ENCODE measurements around the gene TBC1D16.
"Not testable (repeated sequence)": the region's sequence is repeated elsewhere in the genome, so short reads cannot be mapped to it uniquely, and the experiment has no call there.

Gene TBC1D16

GRCh38 chr17:79911430-79912399 lies 124.0 kb downstream of the TBC1D16 start:
- no peak for DNase-seq

GRCh38 chr17:79910985-79911361 lies 124.7 kb downstream of the TBC1D16 start:
- no peak for DNase-seq

GRCh38 chr17:79909121-79909520 lies 126.6 kb downstream of the TBC1D16 start:
- DNase-seq, result no peak

DNA sequence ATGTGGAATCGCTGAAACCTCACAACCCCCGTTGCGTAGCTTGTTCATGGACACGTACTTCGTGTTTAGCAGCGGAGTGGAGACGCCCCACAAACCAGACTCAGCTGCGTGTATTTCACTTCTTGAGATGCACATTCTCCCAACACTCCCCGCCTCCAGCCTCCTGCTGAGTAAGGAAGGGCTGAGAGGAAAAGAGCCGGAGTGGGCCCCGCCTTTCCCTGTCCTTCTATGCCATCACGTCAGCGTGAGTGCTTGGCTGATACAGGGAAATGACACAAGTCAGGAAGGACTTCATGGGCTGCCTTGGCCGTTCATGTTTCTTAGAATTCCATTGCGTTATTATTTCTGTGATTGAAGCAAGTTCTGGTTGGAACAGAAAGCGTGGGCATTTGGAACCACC lies 127.8 kb downstream of the TBC1D16 start:
- DNase-seq, result no peak

DNA sequence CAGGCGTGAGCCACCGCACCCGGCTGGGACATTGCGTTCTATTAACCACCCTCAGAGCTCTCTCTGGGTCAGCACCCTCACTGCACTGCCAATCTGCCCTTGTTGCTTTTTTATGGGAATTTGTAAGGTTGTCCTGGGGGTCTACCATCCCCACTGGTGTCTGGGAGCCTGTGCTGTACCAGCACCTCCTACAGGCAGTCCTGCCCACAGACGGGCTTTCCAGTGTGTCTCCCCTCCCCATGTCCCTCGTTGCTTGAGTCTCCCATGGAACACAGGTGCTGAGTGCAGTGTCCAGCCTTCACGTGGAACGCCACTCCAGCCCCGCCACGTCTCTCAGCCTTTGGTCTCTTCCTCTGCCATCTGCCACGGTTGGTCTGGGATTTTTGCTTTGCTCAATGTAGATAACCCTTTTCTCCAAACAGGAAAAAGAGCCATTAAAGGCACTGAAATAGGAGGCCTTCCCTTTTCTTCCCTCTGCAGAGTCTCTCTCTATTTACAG lies 128.4 kb downstream of the TBC1D16 start:
- no peak for DNase-seq

DNA sequence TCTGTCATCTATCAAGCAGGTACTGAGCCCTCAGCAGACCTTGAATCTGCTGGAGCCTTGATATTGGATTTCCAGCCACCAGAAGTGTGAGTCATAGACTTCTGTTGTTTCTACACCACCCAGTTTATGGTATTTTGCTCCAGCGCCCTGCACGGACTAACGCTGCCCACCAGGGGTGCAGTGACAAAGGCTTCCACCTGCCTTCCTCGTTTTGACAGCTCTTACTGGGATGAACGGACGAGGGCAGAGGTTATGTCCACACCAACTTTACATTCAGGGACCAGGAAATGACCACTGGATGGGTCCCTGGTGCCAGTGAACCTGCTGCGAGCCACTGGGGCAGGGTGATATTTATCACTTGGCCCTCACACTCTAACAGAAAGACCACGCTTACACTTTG lies 129.8 kb downstream of the TBC1D16 start:
- DNase-seq, result no peak

DNA sequence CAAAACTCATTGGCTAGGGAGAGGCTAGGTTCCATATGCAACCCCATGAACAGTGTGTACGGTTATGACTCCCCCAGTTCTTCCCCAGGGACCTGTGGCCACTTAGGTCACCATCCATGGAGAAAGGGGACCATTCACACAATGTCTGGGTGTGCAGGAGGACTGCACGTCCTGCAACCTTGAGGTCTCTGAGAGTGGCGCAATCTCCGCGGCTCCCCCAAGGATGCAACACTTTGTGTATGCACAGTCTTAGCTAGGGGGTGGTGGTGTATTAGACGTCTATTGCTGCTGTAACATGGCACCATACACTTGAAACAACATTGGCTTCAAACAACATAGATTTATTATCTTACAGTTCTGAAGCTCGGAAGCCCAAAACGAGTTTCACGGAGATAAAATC lies 130.8 kb downstream of the TBC1D16 start:
- no peak for DNase-seq

DNA sequence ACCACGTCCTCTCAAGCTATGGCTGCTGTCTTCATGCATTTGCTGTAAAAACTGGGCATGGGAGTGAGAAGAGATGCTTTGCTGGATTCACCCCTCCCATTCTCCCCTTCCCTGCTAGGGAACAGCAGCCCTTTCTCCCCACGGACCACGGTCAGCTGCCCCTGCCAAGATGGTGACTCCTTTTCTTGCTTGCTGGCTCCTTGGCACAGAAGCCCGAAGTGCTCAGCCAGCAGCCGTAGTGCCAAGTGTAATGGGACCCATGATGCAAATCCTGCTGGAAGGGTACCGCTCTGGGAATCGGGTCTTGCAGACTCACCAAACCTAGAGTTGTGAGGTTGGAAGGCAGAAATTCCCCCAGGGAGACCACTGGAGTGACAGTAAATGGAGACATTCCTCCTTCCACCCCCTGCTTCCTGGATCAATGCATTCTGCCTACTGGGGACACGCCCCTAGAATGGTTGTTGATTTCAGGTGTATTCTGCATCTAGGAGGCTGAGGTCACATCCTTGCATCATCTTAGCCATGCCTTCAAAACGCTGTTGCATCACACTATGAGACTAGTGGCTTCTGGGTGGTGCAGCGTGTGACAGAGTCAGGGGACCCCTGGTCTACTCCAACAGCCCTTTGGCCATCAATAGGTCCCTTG lies 133.4 kb downstream of the TBC1D16 start:
- DNase-seq, result no peak

GRCh38 chr17:79901131-79901530 lies 134.5 kb downstream of the TBC1D16 start:
- DNase-seq, result no peak

- DNase-seq, result no peak
Measured at GRCh38 chr17:79899584-79899983, 136.1 kb downstream of the TBC1D16 start.

DNA sequence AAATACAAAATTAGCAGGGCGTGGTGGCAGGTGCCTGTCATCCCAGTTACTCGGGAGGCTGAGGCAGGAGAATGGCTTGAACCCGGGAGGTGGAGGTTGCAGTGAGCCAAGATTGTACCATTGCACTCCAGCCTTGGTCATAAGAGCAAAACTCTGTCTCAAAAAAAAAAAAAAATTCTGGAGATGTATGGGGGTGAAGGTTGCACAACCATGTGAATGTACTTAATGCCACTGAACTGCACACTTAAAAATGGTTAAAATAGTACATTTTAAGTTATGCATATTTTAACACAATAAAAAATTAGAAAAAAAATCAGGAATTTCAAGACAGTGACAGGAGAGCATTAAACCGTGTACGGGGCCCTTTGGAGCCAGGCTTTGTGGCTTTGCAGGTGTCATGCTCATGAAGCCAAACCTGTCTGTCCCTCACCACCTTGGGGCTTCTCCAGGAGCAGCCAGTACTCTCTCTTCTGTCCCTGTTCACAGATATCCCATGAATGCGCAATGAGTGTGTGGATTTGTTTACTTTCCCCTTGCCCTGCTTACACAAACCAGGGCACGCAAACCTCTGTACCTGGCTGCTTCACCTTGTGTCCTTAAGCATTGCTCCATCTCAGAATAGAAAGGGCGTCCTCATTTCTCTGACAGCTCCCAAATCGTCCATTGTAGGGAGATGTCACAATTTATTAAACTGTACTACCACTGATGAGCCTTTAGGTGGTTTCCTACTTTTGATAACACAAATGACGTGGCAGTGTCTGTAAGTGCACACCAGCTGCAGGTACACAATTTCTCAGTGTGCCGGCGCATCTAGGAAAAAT lies 138.2 kb downstream of the TBC1D16 start:
- no peak for DNase-seq

DNA sequence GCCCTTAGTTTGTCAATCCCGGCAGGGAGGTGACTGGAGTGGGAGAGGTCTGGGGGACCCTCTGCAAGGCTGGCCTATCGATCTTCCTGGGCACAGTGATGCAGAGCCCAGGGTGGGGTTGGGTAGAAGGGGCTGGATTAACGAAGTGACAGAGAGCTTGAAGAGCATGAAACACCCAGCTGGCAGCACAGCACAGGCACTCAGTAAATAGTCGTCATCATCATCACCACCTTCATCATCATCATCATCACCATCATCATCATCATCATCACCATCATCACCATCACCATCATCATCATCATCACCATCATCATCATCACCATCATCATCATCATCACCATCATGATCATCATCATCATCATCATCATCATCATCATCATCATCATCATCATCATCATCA lies 142.2 kb downstream of the TBC1D16 start:
- not testable (repeated sequence) for DNase-seq

GRCh38 chr17:79892457-79893241 lies 143.0 kb downstream of the TBC1D16 start:
- DNase-seq, result no peak

GRCh38 chr17:79891113-79891730 lies 144.4 kb downstream of the TBC1D16 start:
- DNase-seq, result no peak

DNA sequence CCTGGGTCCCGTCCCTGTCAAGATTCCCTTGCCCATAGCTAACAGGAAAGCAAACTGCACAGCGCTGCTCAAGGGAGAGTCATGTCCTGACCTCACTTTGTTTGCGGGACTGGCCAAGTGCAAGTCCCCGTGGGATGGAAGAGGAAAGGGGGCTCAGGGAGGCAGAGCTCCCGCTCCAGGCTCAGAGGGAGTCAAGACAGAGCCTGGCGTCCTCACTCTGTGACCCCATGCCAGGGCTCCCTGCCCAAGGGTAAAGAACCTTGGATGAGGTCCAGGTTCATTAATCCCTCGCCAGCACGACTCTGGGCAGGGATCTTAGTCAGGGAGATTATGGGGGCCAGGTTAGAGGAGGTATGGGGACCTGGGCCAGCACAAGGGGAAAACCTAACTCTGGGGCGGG lies 145.0 kb downstream of the TBC1D16 start:
- no peak for DNase-seq

GRCh38 chr17:79888811-79889634 lies 146.6 kb downstream of the TBC1D16 start:
- no peak for DNase-seq

DNA sequence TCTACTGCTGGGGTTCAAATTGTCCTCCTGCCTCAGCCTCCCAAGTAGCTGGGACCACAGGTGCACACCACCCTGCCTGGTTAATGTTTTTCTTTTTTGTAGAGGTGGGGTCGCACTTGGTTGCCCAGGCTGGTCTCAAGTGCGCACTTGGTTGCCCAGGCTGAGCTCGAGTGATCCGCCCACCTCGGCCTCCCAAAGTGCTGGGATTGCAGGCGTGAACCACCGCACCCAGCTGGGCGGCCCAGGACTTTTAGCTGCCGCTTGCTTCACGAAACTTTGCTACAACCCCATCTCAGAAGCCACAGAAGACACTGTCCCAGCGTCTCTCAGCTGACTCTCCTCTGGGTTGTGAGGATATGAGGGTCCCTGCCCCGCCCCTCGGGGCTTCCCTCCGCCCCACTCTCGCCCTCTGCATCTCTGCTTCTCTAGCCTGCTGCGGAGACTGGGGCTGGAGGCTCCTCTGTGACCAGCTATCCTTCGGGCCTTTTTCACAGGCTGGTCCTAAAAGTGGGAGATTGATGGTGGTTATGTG lies 147.6 kb downstream of the TBC1D16 start:
- no peak for DNase-seq

GRCh38 chr17:79887451-79887991 lies 148.2 kb downstream of the TBC1D16 start:
- no peak for DNase-seq

GRCh38 chr17:79883202-79883601 lies 152.5 kb downstream of the TBC1D16 start:
- DNase-seq, result no peak

Data from cortex of kidney (tissue), 1 donor.